GM19324 (cell line): ENCODE results near the gene NPAS3.

ENCODE experiments used
- ATAC-seq: cut with Tn5 transposase; IDR thresholded peaks from one replicate; pipeline ENCODE4 v1.9.1; 2021; ENCODE audit warnings: mild to moderate bottlenecking, moderate library complexity; ENCODE audit not compliant: unreplicated experiment, low FRiP score

The NPAS3 gene

DNA sequence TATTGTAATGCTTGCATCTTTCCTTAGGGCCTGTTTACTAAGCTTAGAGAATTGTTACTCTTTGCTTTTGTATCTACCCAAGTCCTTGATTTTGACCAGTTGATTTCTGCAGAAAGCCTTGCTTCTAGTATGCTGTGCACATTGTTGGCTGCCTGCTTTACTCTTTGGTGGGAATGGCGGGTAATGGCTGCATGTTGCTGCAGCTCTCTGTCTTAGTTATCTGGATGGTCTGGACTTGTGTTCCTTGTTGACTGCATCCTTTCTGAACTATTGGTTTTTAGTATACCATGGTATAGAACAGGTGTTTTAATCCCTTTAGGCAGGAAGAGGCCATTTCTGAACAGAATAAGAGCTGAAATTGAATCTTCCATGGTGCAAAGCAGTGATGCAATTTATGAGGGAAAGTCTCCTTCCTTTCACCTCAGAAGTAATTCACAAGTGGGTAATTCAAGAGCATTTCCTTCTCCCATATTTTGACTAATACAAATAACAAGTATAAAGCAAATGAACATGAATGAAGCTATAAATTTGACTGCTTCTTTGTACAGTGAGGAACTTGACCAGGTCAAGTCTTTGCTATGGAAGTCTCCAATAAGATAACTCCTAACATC is 466.4 kb downstream of the NPAS3 start:
- no peak for ATAC-seq

GRCh38 chr14:33406766-33407165 is 468.1 kb downstream of the NPAS3 start:
- no peak for ATAC-seq

GRCh38 chr14:33408291-33408690 is 469.6 kb downstream of the NPAS3 start:
- ATAC-seq: no peak

DNA sequence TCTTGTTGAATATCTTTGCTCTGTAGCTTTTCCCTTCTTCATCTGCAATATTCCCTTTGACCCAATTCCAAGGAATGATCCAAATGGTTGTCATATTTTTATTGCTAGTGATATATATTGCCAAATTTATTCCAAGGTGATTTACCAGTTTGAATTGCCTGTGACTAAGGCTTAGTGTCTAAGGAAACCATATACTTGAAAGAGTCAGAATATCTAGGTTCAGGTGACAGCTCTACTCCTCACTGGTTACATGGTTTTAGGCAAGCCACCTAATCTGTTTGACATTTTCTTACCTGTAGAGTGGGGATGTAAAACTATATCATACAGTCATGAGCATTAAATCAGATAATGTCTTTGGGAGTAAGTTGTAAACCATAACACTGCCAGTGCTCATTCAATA is 473.8 kb downstream of the NPAS3 start:
- ATAC-seq: no peak

- no peak for ATAC-seq
Observed at GRCh38 chr14:33413381-33413780, 474.7 kb downstream of the NPAS3 start.

DNA sequence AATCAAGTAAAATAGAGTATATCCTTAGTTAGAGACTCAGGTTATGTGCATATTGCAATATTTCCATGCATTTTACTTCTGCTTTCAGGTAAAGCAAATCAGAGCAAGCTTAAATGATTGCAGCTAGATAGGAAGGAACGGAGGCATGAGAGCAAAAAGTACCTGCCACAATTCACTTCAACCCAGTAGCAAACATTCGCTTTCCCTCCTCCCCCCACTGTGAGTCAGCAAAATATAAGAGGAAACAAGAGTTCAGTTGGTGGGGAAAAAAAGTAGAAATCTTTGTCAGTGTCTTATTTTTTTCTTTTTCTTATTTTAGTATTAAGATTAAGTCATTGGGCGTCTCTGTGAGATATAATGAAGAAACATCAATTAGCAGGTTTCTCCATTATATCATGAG is 475.4 kb downstream of the NPAS3 start:
- ATAC-seq: no peak

GRCh38 chr14:33420051-33420627 is 481.5 kb downstream of the NPAS3 start:
- no peak for ATAC-seq

- ATAC-seq: no peak
Observed at GRCh38 chr14:33430414-33431035, 491.8 kb downstream of the NPAS3 start.

GRCh38 chr14:33432407-33433023 is 493.8 kb downstream of the NPAS3 start:
- no peak for ATAC-seq

DNA sequence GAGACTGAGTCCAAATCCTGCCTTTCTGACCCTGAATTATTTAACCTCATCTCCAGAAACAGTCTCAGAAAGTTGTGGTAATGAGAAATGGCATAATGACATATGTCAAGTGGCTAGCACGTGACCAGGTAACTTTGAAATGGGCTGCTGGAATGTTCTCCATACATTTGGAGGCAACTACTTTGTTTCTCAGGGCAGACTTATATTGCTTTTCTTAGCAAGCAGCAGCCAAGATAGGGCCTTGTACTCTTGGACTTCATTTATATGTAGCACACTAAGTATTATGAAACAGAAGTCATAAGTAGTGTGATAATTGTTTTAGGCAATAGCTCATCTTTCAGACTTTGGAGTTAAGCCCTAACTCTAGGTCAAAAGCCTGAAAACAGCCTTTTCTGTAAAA is 494.7 kb downstream of the NPAS3 start:
- no peak for ATAC-seq

- no peak for ATAC-seq
Observed at GRCh38 chr14:33435911-33436689, 497.4 kb downstream of the NPAS3 start.

DNA sequence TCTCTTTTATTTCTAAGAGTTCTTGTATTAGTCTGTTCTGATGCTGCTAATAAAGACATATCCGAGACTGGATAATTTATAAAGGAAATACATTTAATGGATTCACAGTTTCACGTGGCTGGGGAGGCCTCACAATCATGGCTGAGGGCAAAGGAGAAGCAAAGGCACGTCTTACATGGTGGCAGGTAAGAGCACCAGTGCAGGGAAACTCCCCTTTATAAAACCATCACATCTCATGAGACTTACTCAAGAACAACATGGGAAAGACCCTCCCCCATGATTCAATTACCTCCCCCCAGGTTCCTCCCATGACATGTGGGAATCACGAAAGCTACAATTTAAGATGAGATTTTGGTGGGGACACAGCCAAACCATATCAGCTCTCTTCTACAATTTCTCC is 503.0 kb downstream of the NPAS3 start:
- no peak for ATAC-seq

DNA sequence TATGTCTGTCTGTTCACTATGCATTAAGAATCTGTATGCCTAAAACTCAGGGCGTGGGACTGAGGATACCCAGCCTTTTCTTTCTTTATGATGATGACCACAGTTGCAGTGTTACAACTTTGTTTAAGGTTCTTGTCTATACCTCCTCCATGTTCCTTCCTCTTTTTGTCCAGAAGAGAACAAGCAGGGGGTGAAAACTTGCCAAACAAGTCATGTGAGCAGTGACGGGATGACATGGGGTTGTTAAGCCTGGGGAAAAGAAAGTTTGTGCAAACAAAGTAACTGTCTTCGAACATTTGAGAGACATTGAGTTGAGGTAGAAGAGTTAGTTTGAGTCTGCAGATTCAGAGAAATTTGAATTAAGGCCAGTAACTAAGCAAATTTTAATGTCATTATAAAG is 505.5 kb downstream of the NPAS3 start:
- no peak for ATAC-seq

DNA sequence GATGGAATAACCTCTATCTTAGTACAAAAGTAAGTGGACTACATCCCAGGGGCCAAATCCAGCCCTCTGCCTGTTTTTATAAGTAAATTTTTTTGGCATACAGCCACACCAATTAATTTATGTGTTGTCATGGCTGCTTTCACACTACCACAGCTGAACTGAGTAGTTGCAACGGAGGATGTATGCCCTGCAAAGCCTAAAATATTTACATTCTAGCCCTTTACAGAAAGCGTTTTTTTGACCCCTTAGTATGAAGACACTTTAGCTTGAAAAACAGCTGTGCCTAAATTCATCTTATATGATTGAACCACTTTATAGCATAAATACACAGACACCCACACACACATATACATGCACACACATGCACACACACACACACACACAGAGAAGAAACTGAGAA is 510.6 kb downstream of the NPAS3 start:
- no peak for ATAC-seq

- ATAC-seq: no peak
Observed at GRCh38 chr14:33449703-33450395, 511.2 kb downstream of the NPAS3 start.

GRCh38 chr14:33450416-33450815 is 511.7 kb downstream of the NPAS3 start:
- no peak for ATAC-seq

- ATAC-seq: no peak
Observed at GRCh38 chr14:33451211-33451610, 512.5 kb downstream of the NPAS3 start.

DNA sequence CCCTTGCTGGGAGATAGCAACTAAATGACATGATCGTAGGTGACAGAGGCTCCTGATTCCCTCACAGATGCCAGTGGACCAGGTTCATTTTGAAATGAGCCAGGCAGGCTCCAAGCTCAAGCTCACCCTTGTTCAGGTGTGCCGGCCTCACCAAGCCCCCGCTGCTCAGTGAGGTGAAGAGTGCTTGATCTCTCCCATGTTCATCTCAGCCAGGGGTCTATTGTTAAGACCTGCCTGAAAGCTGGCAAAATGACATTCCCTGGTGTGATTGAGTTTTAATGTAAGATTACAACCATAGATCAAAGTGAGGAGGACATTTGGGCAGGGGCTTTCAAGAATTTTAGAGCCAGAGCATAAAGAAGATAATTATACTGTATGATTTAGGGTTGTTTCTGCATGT is 514.3 kb downstream of the NPAS3 start:
- ATAC-seq: no peak

DNA sequence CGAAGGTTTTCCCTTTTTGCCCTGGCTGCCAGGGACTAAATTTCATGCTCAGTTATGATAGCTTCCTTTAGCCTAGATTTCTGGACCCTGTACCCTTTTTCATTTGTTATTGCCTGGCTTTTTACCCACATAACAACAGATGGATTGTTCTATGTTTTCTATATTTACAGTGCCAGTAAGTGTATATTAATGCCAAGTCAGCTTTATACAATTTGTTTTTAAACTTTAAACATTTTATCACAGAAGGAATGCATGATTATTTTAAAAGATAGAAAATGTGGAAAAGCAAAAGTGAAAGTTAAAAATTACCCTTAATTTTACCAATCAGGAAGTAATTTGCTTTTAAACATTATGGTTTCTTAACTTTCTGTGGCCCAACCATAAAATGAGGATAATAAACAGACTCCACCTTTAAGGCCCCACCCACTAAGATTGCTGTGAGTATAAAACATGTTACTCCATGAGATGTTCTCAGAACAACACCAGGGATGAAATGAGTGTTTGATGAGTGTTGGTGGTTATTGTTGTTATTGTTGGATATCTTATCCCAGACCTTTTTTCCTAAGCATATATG is 515.4 kb downstream of the NPAS3 start:
- ATAC-seq: no peak

GRCh38 chr14:33454707-33455106 is 516.0 kb downstream of the NPAS3 start:
- no peak for ATAC-seq
